ENCODE data around the gene SBF2.

SBF2 gene

DNA sequence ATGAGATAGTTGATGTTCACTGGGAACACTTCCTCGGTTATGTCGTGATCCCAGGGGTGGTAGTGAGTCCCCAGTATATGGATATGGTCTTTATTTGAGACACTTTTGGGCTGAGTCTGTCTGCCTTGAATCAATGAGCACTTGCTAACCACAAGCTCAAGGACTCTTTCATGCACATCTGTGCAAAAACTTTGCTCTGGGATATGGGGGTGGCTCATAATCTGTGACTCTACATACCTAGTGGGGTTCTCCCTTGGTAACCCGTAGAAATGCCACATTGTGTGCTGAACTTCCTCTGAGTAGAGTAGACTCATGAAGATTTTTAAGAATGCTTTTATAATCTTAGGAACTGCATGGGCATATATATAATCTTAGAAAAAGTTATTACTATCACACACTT is 560.8 kb downstream of the SBF2 start:
- H3K9me3 ChIP-seq (ENCODE audit: control insufficient read depth, insufficient read depth, low read length) = no peaks in the 10 kb centered on the region
- H3K27ac ChIP-seq (ENCODE audit: low read depth, low read length) = peak overlapping the region; percentile 54
- peaks cover 80% of the 10 kb centered on the region for H3F3A ChIP-seq (ENCODE audit: control insufficient read depth, insufficient read depth)
- peaks cover 100% of the 10 kb centered on the region for H3K4me1 ChIP-seq (ENCODE audit: control insufficient read depth, low read length)
- no peaks in the 10 kb centered on the region for H3K27me3 ChIP-seq (ENCODE audit: control insufficient read depth, low read length)
- TF ChIP-seq, protein P1, sequence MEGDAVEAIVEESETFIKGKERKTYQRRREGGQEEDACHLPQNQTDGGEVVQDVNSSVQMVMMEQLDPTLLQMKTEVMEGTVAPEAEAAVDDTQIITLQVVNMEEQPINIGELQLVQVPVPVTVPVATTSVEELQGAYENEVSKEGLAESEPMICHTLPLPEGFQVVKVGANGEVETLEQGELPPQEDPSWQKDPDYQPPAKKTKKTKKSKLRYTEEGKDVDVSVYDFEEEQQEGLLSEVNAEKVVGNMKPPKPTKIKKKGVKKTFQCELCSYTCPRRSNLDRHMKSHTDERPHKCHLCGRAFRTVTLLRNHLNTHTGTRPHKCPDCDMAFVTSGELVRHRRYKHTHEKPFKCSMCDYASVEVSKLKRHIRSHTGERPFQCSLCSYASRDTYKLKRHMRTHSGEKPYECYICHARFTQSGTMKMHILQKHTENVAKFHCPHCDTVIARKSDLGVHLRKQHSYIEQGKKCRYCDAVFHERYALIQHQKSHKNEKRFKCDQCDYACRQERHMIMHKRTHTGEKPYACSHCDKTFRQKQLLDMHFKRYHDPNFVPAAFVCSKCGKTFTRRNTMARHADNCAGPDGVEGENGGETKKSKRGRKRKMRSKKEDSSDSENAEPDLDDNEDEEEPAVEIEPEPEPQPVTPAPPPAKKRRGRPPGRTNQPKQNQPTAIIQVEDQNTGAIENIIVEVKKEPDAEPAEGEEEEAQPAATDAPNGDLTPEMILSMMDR (IDR thresholded peaks at IDR 0.05; ENCODE audit: low read depth, low read length, poor library complexity, severe bottlenecking) = no peak
- TF ChIP-seq EZH2phosphoT487 (IDR thresholded peaks at IDR 0.05; ENCODE audit: borderline replicate concordance, low read length) = no peak
- peak overlapping the region; percentile 28 for H3K4me2 ChIP-seq (ENCODE audit: low read length)
- H4K20me1 ChIP-seq (ENCODE audit: control insufficient read depth, insufficient read depth, low read depth, low read length) = peaks cover 2% of the 10 kb centered on the region; the same call in 1 of the 2 replicates
- H3K4me3 ChIP-seq (ENCODE audit: low read length) = no peak overlapping the region
- no peaks in the 10 kb centered on the region for H3K9me2 ChIP-seq (replicated peaks; ENCODE audit: control insufficient read depth, low read length)
- H3K36me3 ChIP-seq (ENCODE audit: control insufficient read depth, low read length) = peaks cover 97% of the 10 kb centered on the region
- H3K79me2 ChIP-seq (ENCODE audit: control insufficient read depth, low read length) = peaks cover 96% of the 10 kb centered on the region

DNA sequence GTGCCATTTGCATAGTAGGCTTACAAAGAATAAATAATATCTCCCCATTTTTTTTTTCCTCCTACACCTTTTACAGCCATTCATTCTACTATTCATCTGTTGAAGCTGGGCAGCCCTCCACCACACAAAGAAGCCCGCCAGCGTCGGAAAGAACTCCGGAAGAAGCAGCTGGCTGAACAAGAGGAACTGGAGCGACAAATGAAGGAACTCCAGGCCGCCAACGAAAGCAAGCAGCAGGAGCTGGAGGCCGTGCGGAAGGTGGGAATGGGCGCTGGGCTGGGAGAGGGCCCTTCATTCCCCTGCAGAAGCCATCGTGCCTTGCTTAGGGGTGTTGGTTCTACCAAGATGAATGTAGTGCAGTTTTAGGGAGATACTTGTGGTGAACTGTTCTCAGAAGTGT is 561.6 kb downstream of the SBF2 start:
- H3K4me3 ChIP-seq (ENCODE audit: low read length) = no peak overlapping the region
- no peaks in the 10 kb centered on the region for H3K9me3 ChIP-seq (ENCODE audit: control insufficient read depth, insufficient read depth, low read length)
- H3K36me3 ChIP-seq (ENCODE audit: control insufficient read depth, low read length) = peaks cover 99% of the 10 kb centered on the region
- TF ChIP-seq, protein P1 (IDR thresholded peaks at IDR 0.05; ENCODE audit: low read depth, low read length, poor library complexity, severe bottlenecking) = no peak
- no peak for TF ChIP-seq EZH2phosphoT487 (IDR thresholded peaks at IDR 0.05; ENCODE audit: borderline replicate concordance, low read length)
- peak overlapping the region; percentile 54 for H3K27ac ChIP-seq (ENCODE audit: low read depth, low read length)
- H3K9me2 ChIP-seq (replicated peaks; ENCODE audit: control insufficient read depth, low read length) = no peaks in the 10 kb centered on the region
- H3K79me2 ChIP-seq (ENCODE audit: control insufficient read depth, low read length) = peaks cover 98% of the 10 kb centered on the region
- peak overlapping the region; percentile 28 for H3K4me2 ChIP-seq (ENCODE audit: low read length)
- H3K4me1 ChIP-seq (ENCODE audit: control insufficient read depth, low read length) = peaks cover 100% of the 10 kb centered on the region
- H4K20me1 ChIP-seq (ENCODE audit: control insufficient read depth, insufficient read depth, low read depth, low read length) = peaks cover 2% of the 10 kb centered on the region; the same call in 1 of the 2 replicates
- no peaks in the 10 kb centered on the region for H3K27me3 ChIP-seq (ENCODE audit: control insufficient read depth, low read length)
- H3F3A ChIP-seq (ENCODE audit: control insufficient read depth, insufficient read depth) = peaks cover 81% of the 10 kb centered on the region

DNA sequence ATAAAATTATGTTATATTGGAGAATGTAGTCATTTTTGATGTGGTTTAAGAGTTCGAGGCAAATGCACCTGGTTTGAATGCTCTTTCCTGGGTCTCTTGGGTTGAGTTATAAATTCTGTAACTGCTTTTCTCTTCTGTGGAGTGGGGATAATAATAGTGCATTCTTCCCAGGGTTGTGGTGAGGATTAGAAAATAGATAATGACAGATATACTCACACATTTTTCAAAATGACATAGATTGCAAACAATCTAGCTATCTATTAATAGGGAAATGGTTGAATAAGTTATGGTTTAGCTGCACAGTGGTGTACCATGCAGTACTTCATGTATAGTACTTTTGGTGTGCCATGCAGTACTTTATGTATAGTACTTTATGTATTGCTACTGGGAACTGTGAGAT is 562.8 kb downstream of the SBF2 start:
- peaks cover 100% of the 10 kb centered on the region for H3K4me1 ChIP-seq (ENCODE audit: control insufficient read depth, low read length)
- peaks cover 74% of the 10 kb centered on the region for H3F3A ChIP-seq (ENCODE audit: control insufficient read depth, insufficient read depth)

More for the DNA sequence above, 562.8 kb downstream of the SBF2 start:
- H4K20me1 ChIP-seq (ENCODE audit: control insufficient read depth, insufficient read depth, low read depth, low read length) = no peaks in the 10 kb centered on the region
- H3K27me3 ChIP-seq (ENCODE audit: control insufficient read depth, low read length) = no peaks in the 10 kb centered on the region
- no peaks in the 10 kb centered on the region for H3K9me3 ChIP-seq (ENCODE audit: control insufficient read depth, insufficient read depth, low read length)
- no peaks in the 10 kb centered on the region for H3K9me2 ChIP-seq (replicated peaks; ENCODE audit: control insufficient read depth, low read length)
- no peak for TF ChIP-seq EZH2phosphoT487 (IDR thresholded peaks at IDR 0.05; ENCODE audit: borderline replicate concordance, low read length)
- TF ChIP-seq, protein P1 (IDR thresholded peaks at IDR 0.05; ENCODE audit: low read depth, low read length, poor library complexity, severe bottlenecking) = no peak
- peaks cover 99% of the 10 kb centered on the region for H3K36me3 ChIP-seq (ENCODE audit: control insufficient read depth, low read length)
- H3K4me3 ChIP-seq (ENCODE audit: low read length) = no peak overlapping the region
- H3K27ac ChIP-seq (ENCODE audit: low read depth, low read length) = peak overlapping the region; percentile 54
- peaks cover 98% of the 10 kb centered on the region for H3K79me2 ChIP-seq (ENCODE audit: control insufficient read depth, low read length)
- no peak overlapping the region; the same call in 1 of the 2 replicates for H3K4me2 ChIP-seq (ENCODE audit: low read length)
